NCI-H526 (cell line): Measurements from ENCODE around the gene RASL10A.

Experiments used
- DNase-seq, 2 experiments: peaks; one replicate each; lab custom pipeline; 2025; lab: John Stamatoyannopoulos, UW

The RASL10A gene

DNA sequence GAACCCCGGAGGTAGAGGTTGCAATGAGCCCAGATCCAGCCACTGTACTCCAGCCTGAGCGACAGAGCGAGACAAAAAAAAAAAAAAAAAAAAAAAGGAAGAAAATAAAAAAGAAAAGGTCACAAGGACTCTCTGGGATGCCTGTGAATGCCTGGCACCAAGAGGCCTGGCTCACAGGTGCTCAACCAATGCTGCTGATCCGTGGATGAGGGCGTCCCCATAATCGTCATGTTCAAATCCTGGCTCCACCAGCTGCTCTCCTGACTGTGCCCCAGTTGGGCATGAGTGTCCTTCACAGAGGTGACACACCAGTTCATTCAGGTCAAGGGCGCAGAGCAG lies 9.7 kb downstream of the RASL10A start:
- no peak for DNase-seq

DNA sequence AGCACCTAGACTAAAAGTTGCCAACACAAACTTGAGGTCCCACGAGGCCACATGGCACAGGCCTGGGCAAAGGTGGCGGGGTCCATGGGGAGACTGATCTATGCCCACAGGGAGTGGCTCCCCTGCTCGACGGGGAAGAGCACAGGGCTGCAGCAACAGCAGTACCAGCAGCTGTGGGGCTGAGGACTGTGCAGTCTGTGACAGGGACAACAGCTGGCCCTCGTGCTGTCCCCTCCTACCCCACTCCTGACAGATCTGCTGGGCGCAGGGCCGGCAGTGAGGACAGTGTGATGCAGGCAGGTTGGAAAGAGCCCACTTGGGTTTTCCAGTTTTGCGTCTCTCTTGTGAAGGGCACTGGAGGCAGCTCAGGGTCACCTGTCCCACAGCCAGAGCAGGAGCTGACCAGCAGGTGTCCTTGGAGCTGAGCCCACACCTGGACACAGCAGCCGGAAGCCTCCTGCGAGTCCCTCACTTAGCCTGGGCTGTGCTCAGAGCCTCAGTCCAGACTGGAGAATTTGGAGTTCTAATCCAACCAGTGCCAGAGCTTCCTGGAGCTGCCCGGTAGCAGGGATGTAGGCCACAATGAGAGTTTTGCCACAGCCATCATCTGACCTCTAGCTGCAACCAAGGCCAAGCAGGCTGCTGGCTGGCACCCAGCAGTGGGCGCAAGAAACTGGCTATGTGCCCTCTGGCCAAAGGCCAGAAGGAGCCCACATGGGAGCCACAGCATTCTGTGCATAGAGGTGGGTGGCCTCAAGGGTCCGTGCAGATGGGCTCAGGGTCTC lies 12.6 kb downstream of the RASL10A start:
- no peak for DNase-seq

DNA sequence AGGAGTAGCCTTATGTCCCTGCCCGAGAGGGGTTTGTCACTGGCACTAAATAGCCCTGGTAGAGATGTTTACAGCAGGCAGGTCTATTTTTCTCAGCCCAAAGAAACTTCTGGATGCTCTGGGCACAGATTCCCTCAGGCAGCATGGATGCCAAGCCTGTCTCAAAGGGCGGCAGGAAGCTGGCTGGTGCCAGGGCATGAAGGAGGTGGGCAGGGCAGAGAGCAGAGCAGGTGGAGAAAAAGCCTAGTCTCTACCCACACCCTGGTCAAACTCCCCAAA lies 13.2 kb downstream of the RASL10A start:
- no peak for DNase-seq

DNA sequence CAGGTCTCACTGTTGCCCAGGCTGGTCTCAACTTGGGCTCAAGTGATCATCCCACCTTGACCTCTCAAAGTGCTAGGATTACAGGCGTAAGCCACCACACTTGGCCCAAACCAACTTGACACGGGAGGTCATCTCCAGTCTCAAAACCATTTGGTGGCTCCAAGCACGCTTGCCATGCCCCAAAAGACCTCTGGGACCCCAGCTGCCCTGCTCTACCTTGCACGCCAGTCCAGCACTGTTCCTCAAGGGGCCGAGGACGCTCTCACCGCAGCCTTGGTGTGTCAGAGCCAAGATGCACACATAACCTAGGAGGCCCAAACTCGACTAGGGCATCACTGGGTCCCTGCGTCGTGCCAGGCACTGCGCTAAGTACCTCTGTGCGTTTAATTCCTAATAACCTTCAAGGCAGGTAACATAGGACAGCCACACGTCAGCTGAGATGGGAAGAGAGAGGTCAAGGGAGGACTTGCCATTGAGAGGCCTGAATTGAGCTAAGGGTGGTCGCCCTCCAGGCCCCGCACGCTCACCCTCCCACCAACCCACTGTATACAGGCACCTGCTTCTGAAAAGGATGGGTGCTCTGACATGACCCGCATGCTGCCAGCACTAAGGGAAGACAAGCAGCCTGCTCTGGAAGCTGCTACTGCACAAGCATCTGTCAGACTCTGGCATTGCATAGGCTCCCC lies 13.6 kb downstream of the RASL10A start:
- DNase-seq, result peak in 1 of 2 experiments; percentile 10

DNA sequence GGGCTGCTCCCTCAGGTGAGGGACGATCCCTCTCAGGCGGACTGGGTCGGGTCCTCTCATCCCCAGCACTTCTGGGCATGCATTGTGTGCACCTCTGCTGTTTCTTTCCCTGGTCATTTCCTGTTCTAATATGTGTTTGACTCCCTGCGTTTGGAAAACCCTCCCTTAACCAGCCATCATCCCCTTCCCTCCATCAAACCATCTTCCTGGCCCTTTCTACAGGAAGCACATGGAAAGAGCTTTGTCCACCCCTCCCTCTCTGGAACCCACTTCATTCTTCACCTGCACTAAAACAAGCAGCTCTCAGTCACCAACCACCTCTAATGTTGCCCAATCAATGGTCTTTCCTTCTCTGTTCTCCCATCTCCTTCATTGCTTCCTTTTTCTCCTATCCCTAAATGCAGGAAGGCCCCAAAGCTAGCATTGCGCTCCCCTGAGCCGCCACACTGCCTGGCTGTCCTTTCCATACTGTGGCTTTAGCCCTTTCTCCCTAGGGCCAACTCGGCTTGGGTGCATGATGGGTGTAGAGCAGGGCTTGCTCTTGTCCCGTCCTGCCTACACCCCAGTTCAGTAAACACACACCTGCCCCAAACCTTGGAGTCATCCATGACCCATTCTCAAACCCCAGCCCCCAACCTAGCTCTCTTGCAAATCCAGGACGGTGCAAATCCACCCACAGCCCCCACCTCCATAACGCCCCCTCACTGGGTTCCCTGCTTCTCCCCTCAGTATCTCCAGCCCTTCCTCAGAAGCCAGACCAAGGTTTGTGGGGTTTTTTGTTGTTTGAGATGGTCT lies 14.5 kb downstream of the RASL10A start:
- no peak for DNase-seq

DNA sequence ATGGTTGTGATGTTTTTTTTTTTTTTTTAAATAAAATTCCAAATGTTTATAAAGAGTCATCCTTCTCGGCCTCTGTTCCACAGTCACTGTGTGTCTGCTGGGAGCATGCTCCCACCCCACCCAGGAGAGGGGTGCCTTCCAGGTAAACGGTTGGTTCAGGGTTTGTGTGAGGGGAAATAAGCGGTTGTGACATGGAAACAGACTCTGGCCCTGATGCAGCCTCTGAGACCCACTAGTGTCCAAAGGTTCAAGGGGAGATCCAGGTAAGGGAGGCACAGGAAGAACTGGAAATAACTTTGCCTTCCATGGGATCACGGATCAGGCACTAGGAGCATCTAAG lies 15.1 kb downstream of the RASL10A start:
- DNase-seq, result no peak

DNA sequence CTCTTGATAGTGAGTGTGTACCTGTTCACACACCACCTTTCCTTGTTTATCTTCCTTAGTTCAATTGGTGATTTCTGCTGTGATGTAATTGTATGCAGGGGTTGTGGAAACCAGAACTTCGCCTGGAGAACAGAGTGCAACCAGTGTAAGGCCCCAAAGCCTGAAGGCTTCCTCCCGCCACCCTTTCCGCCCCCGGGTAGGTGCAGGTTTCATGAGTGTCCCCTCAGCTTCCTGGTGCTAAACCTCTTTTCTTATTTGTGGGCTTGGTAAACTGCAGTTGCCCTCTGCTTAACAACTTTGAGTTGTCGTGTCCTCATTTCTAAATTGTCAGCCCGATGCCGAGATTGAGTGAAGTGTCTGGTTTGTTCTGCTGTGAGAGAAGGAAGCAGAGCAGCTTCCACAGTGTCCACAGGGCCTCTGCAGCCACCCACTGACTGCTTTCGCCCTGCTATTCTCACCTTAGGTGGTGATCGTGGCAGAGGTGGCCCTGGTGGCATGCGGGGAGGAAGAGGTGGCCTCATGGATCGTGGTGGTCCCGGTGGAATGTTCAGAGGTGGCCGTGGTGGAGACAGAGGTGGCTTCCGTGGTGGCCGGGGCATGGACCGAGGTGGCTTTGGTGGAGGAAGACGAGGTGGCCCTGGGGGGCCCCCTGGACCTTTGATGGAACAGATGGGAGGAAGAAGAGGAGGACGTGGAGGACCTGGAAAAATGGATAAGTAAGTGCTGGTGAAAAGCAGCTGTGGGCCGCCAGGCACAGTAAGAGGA lies 16.2 kb downstream of the RASL10A start:
- DNase-seq, result no peak

DNA sequence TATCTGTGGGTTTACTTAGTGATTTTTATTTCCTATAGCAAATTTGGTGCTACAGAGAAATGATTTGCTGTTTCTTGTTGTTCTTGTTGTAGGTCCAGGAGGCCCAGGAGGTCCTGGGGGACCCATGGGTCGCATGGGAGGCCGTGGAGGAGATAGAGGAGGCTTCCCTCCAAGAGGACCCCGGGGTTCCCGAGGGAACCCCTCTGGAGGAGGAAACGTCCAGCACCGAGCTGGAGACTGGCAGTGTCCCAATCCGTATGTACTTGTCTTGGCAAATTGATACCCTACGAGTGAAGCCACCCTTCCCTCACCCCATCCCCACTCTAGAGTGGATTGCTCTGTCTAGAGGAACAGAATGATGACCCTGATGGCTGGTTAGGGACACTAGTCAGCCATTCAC lies 16.9 kb downstream of the RASL10A start:
- DNase-seq, result no peak

DNA sequence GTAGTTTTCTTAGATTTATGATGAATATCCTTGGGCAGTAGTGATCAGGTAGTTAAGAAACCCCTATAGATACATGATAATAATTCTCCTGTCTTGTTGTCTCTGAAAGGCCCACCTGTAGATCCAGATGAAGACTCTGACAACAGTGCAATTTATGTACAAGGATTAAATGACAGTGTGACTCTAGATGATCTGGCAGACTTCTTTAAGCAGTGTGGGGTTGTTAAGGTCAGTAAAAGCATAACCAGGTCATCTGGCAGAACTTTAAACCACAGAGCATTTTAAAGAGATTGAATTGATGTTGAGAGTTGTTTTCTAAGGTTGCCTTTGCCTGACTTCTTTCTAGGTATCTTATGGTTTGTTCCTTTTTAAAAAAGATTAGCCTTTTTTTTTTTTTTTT lies 23.1 kb downstream of the RASL10A start:
- no peak for DNase-seq

DNA sequence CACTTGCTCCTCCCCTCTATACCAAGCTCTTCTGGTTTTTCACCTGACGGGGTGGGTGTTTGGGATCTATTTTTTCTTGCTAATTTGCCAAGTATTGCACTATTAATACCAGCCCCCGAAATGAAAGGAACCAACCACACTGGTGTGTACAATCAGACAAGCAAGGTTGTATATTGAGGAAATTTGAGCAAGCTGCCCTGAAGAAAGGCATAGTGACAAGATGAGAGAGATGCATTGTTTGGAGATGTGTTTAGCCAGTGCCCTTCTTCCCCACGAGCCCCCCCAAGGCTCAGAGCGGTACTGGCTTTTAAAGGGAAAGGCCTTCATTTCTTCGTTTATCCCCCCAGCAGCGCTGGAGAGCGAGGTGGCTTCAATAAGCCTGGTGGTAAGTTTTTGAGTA lies 24.3 kb downstream of the RASL10A start:
- DNase-seq, result no peak

DNA sequence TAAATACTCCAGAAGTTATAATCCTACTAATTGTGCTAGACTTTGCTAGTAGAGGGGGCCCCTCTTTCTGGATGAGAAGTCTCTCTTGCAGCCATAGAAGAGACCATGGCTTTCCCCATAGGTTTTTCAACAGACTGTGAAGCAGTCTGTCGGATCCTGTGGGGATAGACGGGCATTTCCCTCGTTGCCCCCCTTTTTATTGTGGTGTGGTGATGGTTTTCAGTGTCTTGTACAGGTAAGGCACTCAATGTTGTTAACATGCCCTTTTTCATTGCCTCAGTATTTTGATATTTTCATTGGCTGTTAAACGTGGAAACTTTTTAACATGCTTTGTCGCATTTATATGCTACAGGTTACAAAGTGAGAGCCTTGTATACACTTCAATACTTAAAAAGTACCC lies 25.4 kb downstream of the RASL10A start:
- DNase-seq, result no peak

DNA sequence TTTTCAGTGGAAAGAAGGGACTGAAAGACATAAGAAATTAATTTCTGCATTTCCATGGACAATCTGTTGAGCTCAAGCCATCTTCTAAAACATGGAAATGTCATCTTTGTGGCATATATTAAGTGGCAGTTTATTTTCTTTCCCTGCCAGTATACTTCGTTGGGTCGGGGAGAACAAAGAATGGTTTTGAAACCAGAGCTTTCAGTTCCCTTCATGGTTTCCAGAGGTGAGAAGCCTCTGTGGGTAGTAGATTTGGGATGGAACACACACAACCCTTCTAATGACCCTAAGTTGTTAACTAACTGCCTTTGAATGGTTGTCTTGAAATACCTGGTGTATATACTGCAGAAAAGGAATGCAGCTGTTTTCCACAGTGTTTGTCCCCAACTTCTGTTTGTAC lies 26.7 kb downstream of the RASL10A start:
- no peak for DNase-seq

DNA sequence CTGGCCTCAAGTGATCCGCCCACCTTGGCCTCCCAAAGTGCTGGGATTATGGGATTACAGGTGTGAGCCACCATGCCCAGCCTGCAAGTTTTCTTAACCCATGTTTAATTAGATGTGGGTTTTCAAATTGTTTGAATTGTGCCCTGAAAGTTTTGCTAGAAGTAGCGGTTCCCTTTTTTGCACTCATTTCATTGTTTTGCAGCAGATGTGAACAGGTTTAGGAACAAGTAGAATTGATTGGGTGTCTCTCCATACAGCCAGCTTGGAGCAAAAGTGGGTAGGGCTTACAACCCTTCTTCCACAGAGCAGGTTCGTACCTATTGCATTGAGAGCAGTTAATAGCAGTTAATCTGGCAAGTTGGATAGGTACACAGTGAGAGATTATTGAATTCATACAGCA lies 31.3 kb downstream of the RASL10A start:
- no peak for DNase-seq

DNA sequence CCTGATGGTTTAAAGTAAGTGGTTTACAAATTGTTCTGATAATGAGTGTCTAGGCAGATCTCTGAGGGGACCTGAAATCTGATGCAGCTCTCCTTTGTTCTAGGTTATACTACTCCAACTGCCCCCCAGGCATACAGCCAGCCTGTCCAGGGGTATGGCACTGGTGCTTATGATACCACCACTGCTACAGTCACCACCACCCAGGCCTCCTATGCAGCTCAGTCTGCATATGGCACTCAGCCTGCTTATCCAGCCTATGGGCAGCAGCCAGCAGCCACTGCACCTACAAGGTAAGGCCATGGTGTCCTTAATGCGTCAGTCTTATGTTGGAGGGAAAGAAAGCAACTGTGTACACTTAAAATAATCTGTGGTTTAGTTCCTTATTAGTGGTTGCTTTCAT lies 37.6 kb downstream of the RASL10A start:
- no peak for DNase-seq

DNA sequence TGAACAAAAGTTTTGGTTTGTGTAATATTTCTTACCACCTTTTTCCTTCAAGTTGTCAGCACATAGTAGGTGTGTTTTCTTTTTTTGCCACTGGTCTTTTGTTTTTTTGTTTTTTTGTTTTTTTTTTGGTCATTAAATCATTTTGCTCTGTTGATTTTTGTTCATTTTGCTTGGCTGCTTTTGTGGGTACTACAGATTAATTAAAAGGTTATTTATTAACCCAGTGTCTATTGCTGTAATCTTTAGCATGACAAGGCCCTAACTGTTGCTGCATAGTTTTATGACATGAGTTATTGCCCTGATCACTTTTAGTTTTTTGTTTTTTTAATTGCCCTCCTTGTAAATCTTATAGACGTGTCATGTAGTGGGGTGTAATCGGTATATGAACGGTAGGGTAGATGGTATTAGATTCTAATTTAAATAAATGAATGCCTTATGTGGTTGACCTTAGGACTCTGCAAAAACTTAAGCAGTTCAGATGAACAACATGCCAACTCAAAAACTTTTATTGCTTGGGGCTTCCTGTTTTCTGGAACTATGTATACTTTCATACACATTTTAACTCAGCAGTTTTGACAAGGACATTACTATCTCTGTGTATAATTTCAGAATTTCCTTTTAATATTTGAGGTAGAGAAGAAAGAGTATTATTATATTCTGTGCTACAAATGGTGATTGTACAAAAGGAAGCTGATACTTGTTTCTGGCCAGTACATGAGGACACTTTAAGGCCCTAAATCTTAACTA lies 39.5 kb downstream of the RASL10A start:
- DNase-seq, result no peak

DNA sequence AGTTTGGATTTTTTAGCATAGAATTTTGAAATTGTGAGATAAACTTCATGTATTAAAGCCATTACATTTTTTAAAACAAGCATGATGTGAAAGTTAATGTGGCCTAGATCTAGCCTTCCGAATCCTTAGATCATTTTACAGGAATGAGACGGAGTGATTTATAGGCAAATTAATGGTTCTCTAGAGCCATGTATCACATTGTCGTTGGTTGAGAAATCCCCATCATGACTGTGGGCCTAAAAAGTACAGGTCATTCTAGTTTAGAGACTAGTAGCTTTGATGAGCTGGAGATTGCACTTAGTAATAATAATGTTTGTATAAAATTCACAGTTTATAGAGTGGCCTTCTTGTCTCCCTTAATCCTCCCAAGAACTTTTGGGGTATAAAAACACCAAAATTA lies 40.3 kb downstream of the RASL10A start:
- DNase-seq, result no peak

DNA sequence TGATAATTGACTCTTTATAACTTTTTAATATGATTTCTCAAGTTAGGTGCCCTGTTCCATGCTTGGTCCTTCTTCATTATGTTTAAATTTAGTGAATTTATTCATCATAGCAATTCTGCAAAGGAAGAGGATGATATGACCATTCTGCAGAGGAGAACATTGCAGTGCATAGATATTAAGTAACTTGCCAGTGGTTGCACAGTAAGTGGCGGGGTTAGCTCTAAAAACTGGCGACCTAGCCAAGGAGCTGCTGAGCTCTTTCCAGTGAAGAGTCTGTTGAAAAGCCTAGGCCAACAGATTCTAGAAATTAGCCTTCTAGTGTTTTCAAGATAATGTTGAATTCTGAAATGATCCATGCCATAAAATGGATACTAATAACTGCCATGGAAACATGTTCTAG lies 42.9 kb downstream of the RASL10A start:
- no peak for DNase-seq

DNA sequence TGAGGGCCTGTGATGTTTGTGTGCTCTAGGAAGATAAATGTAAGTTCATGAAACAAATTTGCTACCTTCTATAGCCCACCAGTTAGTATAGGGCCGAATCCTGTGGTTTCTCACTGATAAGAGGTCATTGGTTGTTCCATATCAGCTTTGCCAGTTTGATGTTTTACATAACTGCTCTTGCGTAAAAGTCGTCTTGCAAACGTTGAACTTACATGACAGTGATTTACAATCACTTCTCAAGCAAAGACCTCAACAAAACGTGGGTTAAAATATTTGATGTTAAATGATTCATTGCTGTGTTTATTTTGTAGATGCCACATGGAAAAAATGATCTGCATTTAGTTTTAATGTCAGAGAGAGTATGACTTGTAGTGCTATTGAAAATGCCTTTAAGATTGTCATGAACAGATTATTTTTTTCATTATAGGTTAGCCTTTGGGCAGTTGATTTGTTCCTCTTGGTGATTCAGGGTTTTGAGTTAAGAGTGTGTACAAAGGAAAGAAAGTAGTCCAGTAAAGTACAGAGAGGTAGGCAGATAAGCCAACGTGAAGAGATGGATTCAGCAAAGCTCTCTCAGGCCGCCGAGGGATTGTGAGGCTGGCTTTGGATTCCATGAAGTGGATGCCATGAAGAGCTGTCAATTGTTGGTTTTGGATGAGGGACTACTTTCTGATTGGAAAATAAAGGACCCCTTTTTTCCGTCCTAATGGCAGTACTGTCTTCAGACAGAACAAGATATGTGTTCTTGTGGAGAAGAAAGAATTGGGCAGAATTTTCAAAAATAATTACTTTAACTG lies 44.8 kb downstream of the RASL10A start:
- peak in 1 of 2 experiments; percentile 38 for DNase-seq

DNA sequence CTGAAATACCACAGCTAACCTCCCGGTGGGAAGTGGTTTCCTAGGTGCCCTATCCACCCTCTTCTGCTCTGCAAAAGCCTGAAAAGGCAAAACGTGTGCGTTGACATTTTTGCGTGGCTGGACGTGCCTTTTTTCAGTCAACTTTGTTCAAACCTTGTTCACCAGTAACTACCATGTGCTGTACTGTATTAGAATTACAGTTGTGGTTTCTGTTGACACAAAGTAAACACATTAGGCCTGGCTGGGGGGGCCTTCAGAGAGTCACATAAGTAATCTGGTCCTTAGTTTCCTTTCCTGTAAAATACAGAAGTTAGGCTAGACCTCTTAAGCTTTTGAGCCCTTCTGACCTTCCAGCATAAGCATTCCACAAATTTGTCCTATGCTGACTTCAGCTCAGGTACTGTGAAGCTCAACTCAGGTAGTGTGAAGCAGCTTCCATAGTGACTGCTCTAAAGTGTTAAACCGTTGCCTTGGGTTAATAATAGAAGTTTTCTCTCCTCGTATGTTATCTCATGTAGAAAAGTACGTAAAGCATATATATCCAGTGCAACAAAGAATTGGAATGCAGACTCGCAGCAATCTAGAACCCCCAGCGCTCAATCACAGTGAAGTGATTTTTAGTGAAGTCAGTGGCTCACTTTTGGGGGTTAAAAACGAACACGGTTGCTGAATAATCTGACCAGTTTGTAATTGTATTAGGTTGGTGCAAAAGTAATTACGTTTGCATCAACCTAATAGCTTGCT lies 45.6 kb downstream of the RASL10A start:
- no peak for DNase-seq

DNA sequence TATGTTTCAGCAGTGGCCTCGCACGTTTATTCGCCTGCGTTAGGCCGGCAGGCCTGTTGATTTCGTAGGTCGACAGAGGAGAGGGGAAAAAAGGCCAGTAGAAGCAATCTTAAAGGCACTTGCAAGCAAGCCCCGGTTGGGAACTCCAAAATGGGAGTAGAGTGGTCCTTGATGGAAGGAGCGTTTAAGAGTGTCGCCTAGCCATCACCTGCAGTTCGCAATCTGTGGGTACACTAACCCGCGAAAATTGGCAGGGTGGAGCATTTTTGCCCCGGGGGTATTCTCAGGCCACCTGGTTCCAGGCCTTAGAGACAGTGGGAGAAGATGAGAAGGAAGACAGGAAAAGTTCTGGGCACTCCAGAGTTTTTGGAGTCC lies 46.3 kb downstream of the RASL10A start:
- DNase-seq, result no peak
